Measurements from ENCODE around the gene DDAH1. TPM values are rescaled to one million over a fixed set of nuclear protein-coding genes. Genes with fewer than 3 reads are reported as not detected.

DDAH1 gene
- total RNA-seq, 1 donor from 2014 or later = 5.4 TPM

DNA sequence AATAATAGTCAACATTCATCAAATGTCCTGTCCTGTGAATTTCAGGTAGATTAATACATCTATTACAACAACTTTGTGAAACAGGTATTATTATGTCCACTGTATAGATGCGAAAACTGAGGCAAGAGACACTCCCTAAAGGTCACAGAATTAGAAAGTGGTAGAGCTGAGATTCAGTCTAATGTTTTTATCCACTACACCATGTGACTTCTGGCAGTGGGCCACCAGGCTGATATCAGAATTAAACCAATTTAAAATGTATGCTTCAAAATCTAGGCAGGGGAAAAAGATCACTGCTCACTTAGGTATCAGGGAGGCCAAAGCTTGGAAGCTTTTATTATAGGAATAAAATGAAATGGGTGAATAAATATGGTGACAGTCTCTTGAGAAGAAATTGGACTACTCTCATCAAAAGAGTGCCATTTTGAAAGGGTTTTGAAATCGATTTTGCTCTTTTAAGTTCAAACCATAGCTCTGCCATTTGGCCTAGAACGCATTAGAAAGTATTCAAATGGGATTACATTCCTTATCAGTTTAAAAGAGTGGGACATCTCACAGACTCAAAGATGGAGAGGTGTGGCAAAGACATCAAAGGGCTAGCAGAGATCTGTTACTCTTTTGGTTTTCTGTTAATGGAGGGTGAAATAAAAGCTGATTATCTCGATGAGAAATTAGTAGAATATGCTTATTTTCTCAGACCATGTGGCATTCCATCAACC is 1.9 kb downstream of the DDAH1 start:
- TF ChIP-seq, protein P1, sequence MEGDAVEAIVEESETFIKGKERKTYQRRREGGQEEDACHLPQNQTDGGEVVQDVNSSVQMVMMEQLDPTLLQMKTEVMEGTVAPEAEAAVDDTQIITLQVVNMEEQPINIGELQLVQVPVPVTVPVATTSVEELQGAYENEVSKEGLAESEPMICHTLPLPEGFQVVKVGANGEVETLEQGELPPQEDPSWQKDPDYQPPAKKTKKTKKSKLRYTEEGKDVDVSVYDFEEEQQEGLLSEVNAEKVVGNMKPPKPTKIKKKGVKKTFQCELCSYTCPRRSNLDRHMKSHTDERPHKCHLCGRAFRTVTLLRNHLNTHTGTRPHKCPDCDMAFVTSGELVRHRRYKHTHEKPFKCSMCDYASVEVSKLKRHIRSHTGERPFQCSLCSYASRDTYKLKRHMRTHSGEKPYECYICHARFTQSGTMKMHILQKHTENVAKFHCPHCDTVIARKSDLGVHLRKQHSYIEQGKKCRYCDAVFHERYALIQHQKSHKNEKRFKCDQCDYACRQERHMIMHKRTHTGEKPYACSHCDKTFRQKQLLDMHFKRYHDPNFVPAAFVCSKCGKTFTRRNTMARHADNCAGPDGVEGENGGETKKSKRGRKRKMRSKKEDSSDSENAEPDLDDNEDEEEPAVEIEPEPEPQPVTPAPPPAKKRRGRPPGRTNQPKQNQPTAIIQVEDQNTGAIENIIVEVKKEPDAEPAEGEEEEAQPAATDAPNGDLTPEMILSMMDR (IDR thresholded peaks at IDR 0.05; ENCODE audit: partially characterized antibody, unreplicated experiment) = no peak
- H3K4me1 Mint-ChIP-seq (ENCODE audit: low read depth, unreplicated experiment) = peaks cover 2% of the 10 kb centered on the region
- no peak for DNase-seq
- H3K27ac Mint-ChIP-seq (ENCODE audit: unreplicated experiment) = no peak overlapping the region
- peak overlapping the region; percentile 7 for H3K4me3 Mint-ChIP-seq (ENCODE audit: unreplicated experiment)
- H3K36me3 Mint-ChIP-seq (ENCODE audit: unreplicated experiment) = no peaks in the 10 kb centered on the region
- peaks cover 2% of the 10 kb centered on the region for H3K9me3 Mint-ChIP-seq (ENCODE audit: unreplicated experiment)
- H3K27me3 Mint-ChIP-seq (ENCODE audit: unreplicated experiment) = peaks cover 9% of the 10 kb centered on the region

DNA sequence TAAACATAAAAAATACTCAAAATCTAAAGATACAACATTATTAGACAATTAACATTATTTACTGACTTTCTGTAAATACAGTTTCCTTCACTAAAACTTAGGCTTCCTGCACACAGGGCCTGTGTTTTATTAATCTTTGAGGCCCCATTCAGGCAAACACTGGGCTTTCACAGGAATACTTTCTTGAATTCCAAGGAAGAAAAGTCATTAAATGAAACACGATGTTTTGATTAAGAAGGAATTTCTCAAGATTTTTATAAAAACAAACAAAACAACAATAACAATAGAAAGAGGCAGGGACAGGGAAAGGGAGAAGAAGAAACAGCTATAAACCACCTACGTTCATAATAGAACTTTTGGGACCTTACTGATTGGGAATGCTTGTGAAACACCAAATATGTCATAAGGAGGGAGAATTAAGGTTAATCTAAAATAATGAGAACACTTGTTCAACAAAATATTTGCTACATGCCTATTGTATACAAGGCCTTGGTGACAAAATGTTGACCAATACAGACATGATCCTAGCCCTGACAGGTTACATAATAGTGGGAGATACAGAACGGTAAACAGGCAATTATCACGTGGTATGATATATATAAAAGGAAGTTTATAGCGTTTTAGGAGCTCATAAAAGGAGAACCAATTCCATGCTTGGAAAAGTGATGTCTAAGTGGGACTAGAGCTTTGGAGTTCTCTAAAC is 3.6 kb downstream of the DDAH1 start:
- Mint-ChIP-seq H3K4me3 (ENCODE audit: unreplicated experiment) (no peak overlapping the region), H3K9me3 (ENCODE audit: unreplicated experiment) (peaks cover 2% of the 10 kb centered on the region), H3K4me1 (ENCODE audit: low read depth, unreplicated experiment) (peaks cover 2% of the 10 kb centered on the region), H3K27me3 (ENCODE audit: unreplicated experiment) (peaks cover 9% of the 10 kb centered on the region), H3K36me3 (ENCODE audit: unreplicated experiment) (no peaks in the 10 kb centered on the region), H3K27ac (ENCODE audit: unreplicated experiment) (no peak overlapping the region)
- TF ChIP-seq, protein P1 (IDR thresholded peaks at IDR 0.05; ENCODE audit: partially characterized antibody, unreplicated experiment) = no peak
- no peak for DNase-seq

DNA sequence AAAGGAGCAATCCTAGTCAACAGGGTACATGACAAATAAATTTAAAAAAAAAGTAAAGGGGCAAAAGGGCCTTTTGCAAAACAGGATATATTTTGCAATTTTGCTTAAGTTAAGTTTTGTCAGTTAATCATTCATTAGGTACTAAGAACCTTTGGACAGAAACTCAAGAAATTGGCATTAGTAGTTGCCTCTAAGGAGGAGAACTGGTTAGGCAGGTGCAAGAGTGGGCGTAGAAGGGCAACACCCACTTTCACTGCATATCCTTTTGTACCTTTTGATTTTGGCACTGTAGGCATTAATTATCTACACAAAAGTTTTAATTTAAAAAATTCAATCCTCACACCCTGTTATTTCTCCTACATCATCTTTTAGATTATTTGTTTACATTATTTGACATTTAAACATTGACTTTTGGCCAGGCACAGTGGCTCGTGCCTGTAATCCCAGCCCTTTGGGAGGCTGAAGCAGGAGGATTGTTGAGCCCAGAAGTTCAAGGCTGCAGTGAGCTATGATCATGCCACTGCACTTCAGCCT is 4.3 kb downstream of the DDAH1 start:
- TF ChIP-seq, protein P1 (IDR thresholded peaks at IDR 0.05; ENCODE audit: partially characterized antibody, unreplicated experiment) = no peak
- Mint-ChIP-seq H3K9me3 (ENCODE audit: unreplicated experiment) (peaks cover 2% of the 10 kb centered on the region), H3K27ac (ENCODE audit: unreplicated experiment) (no peak overlapping the region), H3K27me3 (ENCODE audit: unreplicated experiment) (peaks cover 9% of the 10 kb centered on the region), H3K4me3 (ENCODE audit: unreplicated experiment) (no peak overlapping the region), H3K36me3 (ENCODE audit: unreplicated experiment) (no peaks in the 10 kb centered on the region), H3K4me1 (ENCODE audit: low read depth, unreplicated experiment) (peaks cover 2% of the 10 kb centered on the region)
- DNase-seq = no peak

DNA sequence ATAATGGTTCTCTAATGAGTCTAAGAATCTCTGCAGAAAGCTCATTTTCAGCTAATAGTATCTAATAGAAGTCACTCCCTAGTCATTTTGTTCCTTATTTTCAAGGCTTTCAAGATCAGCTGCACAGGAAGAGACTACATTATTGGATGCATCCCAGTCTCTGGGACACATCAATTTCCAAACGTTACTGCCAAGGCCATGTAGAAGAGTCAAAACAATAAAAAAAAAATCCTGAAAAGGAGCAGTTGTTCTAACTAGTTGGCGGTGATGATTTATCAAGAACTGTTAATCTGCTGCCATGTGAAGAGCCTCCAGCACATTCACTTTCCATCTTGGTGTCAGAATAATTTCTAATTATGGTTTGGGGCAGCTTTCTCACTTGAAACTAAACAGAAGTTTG is 5.7 kb downstream of the DDAH1 start:
- no peaks in the 10 kb centered on the region for H3K36me3 Mint-ChIP-seq (ENCODE audit: unreplicated experiment)
- DNase-seq = no peak

More for the DNA sequence above, 5.7 kb downstream of the DDAH1 start:
- Mint-ChIP-seq H3K27me3 (ENCODE audit: unreplicated experiment) (peaks cover 6% of the 10 kb centered on the region), H3K4me3 (ENCODE audit: unreplicated experiment) (no peak overlapping the region), H3K9me3 (ENCODE audit: unreplicated experiment) (peaks cover 2% of the 10 kb centered on the region), H3K27ac (ENCODE audit: unreplicated experiment) (no peak overlapping the region), H3K4me1 (ENCODE audit: low read depth, unreplicated experiment) (peaks cover 2% of the 10 kb centered on the region)
- TF ChIP-seq, protein P1 (IDR thresholded peaks at IDR 0.05; ENCODE audit: partially characterized antibody, unreplicated experiment) = no peak
